Testis (tissue), 3 donors: Measurements from ENCODE around the gene PEX3. TPM values are rescaled to one million over a fixed set of nuclear protein-coding genes. Genes with fewer than 3 reads are reported as not detected.
"Not testable (repeated sequence)": the region's sequence is repeated elsewhere in the genome, so short reads cannot be mapped to it uniquely, and the experiment has no call there.

Source experiments
- DNase-seq: peaks from one replicate; pipeline ENCODE4 v3.0.0-alpha.2; 2019
- H3K27ac ChIP-seq, 2 donors: fragments of 200-600 bp; sonication (generic); one replicate each; pipeline ENCODE4 v1.5.1; 2019
- H3K27me3 ChIP-seq: fragments of 200-600 bp; sonication (generic); one replicate; pipeline ENCODE4 v1.5.1; 2019
- H3K36me3 ChIP-seq: fragments of 200-600 bp; sonication (generic); one replicate; pipeline ENCODE4 v1.5.1; 2017; ENCODE audit warnings: low read depth; ENCODE audit errors: missing control alignments
- H3K4me1 ChIP-seq: fragments of 200-600 bp; sonication (generic); one replicate; pipeline ENCODE4 v1.5.1; 2019
- H3K4me3 ChIP-seq, 2 donors: fragments of 200-600 bp; sonication (generic); one replicate each; pipeline ENCODE4 v1.5.1; 2017 to 2019
- H3K9me3 ChIP-seq: fragments of 200-600 bp; sonication (generic); one replicate; pipeline ENCODE4 v1.5.1; 2017
- CTCF ChIP-seq, 3 experiments: fragments of 450-650 bp in 2 of 3; fragments of 200-600 bp in 1 of 3; sonication (generic) in 1 of 3; IDR thresholded peaks; one replicate each; pipeline ENCODE4 v1.5.1; 2016 to 2019; ENCODE audit warnings: antibody characterized with exemption in 3 of 3, mild to moderate bottlenecking in 2 of 3, moderate library complexity in 1 of 3
- POLR2A ChIP-seq: fragments of 450-650 bp; IDR thresholded peaks from one replicate; pipeline ENCODE4 v1.6.1; 2017; ENCODE audit warnings: antibody characterized with exemption, mild to moderate bottlenecking, moderate library complexity
- WGBS, 2 donors: methylation state at CpG; one replicate each; pipeline ENCODE4 v1.1.5; 2018; 5-methylcytosine and 5-hydroxymethylcytosine counted together
- intact Hi-C: fragments of 100-400 bp; cut with DNase I; formaldehyde crosslinking; loops from one replicate; pipeline ENCODE4 v1.15.1; 2023; ENCODE audit warnings: low total_unique reads
- polyA plus RNA-seq: library from polyadenylated mRNA; stranded (reverse); fragments of 350-450 nt; fragmentation: Illumina TruSeq; extraction: RNeasy Lipid Tissue Mini Kit (QIAGEN cat#74804); gene quantifications from one replicate; pipeline ENCODE4 v1.2.3, GENCODE V29; 2014; ENCODE audit warnings: low read depth, low replicate concordance; ENCODE audit not compliant: insufficient read depth
- total RNA-seq, 2 donors: library from RNA; depleted of rRNA; stranded (reverse); fragments of >200 nt; gene quantifications; one replicate each; pipeline ENCODE4 v1.2.3, GENCODE V29; 2016

PEX3 gene
- total and polyA plus RNA-seq, 3 donors from 2014 or later: 16.6 to 33.1 (median 22.8) TPM

- Histone ChIP-seq H3K36me3 (no peaks in the 10 kb centered on the region), H3K4me1 (peaks cover 4% of the 10 kb centered on the region), H3K9me3 (no peaks in the 10 kb centered on the region), H3K27me3 (no peaks in the 10 kb centered on the region), H3K27ac (no peak overlapping the region), H3K4me3 (no peak overlapping the region)
- intact Hi-C loops: no loop called here
- 94 to 99% methylated on average over 2 of the region's 2 CpGs for WGBS, 2 donors
- no peak for DNase-seq
- TF ChIP-seq CTCF (IDR thresholded peaks at IDR 0.05) (no peak), POLR2A (no peak)
Observed at GRCh38 chr6:143505537-143505936, 54.9 kb downstream of the PEX3 start.

DNA sequence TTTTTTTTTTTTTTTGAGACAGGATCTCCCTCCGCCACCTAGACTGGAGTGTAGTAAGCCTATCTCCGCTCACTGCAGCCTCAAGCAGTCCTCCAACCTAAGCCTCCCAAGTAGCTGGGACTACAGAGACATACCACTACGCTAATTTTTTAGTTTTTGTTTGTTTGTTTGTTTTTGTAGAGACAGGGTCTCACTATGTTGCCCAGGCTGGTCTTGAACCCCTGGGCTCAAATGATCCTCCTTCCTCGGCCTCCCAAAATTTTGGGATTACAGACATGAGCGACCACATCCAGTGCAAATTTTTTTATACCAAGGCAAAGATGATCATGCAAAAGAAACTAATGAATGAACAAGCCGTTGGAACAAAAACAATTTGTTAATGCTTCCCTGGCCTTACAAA is 55.6 kb downstream of the PEX3 start:
- DNase-seq: no peak
- Histone ChIP-seq H3K27ac (no peak overlapping the region), H3K9me3 (no peaks in the 10 kb centered on the region), H3K36me3 (no peaks in the 10 kb centered on the region), H3K27me3 (no peaks in the 10 kb centered on the region), H3K4me1 (peaks cover 4% of the 10 kb centered on the region), H3K4me3 (no peak overlapping the region)
- 91 to 97% methylated on average over 6 of the region's 6 CpGs for WGBS, 2 donors
- intact Hi-C loops: no loop called here
- no peak for TF ChIP-seq POLR2A
- no peak for TF ChIP-seq CTCF (IDR thresholded peaks at IDR 0.05)

- Histone ChIP-seq H3K27ac (no peak overlapping the region), H3K9me3 (no peaks in the 10 kb centered on the region), H3K4me1 (peaks cover 6% of the 10 kb centered on the region), H3K27me3 (no peaks in the 10 kb centered on the region), H3K36me3 (no peaks in the 10 kb centered on the region), H3K4me3 (no peak overlapping the region)
- TF ChIP-seq CTCF (IDR thresholded peaks at IDR 0.05): no peak
- no peak for TF ChIP-seq POLR2A
- 93 to 94% methylated on average over 2 of the region's 2 CpGs for WGBS, 2 donors
- no peak for DNase-seq
- intact Hi-C loops: no loop called here
Observed at GRCh38 chr6:143506620-143507019, 56.0 kb downstream of the PEX3 start.

- intact Hi-C loops: no loop called here
- TF ChIP-seq POLR2A (no peak), CTCF (IDR thresholded peaks at IDR 0.05) (no peak)
- Histone ChIP-seq H3K4me3 (no peak overlapping the region), H3K36me3 (no peaks in the 10 kb centered on the region), H3K9me3 (no peaks in the 10 kb centered on the region), H3K27me3 (no peaks in the 10 kb centered on the region), H3K4me1 (peaks cover 11% of the 10 kb centered on the region), H3K27ac (no peak overlapping the region)
- 86 to 90% methylated on average over 6 of the region's 6 CpGs for WGBS, 2 donors
- no peak for DNase-seq
Observed at GRCh38 chr6:143507358-143508145, 56.9 kb downstream of the PEX3 start.

- 67 to 76% methylated on average over 13 of the region's 13 CpGs for WGBS, 2 donors
- H3K36me3 ChIP-seq, H3K9me3 ChIP-seq, DNase-seq, H3K27me3 ChIP-seq, intact Hi-C loops, H3K27ac ChIP-seq: not testable (repeated sequence)
- Histone ChIP-seq H3K4me1 (peaks cover 19% of the 10 kb centered on the region), H3K4me3 (peak overlapping the region in 1 of 2 donors; percentile 85)
Observed at GRCh38 chr6:143510326-143510725, 59.7 kb downstream of the PEX3 start.
